CD14-positive monocyte (primary cell): ENCODE data around the gene STKLD1. TPM values are rescaled to one million over a fixed set of nuclear protein-coding genes. Genes with fewer than 3 reads are reported as not detected.
A peak's percentile ranks its signal among the peaks of the same experiment; 100 is the strongest.

Experiments
- DNase-seq, 3 donors: peaks; one replicate each; pipeline ENCODE4 v3.0.0-alpha.2; 2011 to 2022
- H2AFZ ChIP-seq: 2 replicates; pipeline ENCODE4 v1.6.0; 2012; ENCODE audit warnings: mild to moderate bottlenecking, low read depth, low read length, inconsistent platforms; ENCODE audit not compliant: insufficient read depth, poor library complexity, severe bottlenecking
- H3K27ac ChIP-seq, 2 donors: 1 replicate in 1 of 2; 2 replicates in 1 of 2; pipeline ENCODE4 v1.5.1; 2012 to 2013; ENCODE audit warnings: low read length in 2 of 2, control low read depth in 1 of 2, inconsistent platforms in 1 of 2, low read depth in 1 of 2, mild to moderate bottlenecking in 1 of 2
- H3K27me3 ChIP-seq, 2 donors: one replicate each; pipeline versions ENCODE4 v1.6.0 to v1.6.1; 2011 to 2013; ENCODE audit warnings: low read length in 2 of 2; ENCODE audit not compliant: control insufficient read depth in 2 of 2, insufficient read depth in 2 of 2
- H3K36me3 ChIP-seq, 2 donors: replicated peaks in 1 of 2; 1 replicate in 1 of 2; 2 replicates in 1 of 2; pipeline versions ENCODE4 v1.5.1 to v1.6.1; 2012 to 2013; ENCODE audit warnings: low read length in 2 of 2, control low read depth in 1 of 2, inconsistent platforms in 1 of 2, mild to moderate bottlenecking in 1 of 2; ENCODE audit not compliant: insufficient read depth in 2 of 2, control insufficient read depth in 1 of 2
- H3K4me1 ChIP-seq, 2 donors: 1 replicate in 1 of 2; 2 replicates in 1 of 2; pipeline versions ENCODE4 v1.5.1 to v1.6.1; 2012 to 2013; ENCODE audit warnings: low read length in 2 of 2, control low read depth in 1 of 2, inconsistent platforms in 1 of 2, mild to moderate bottlenecking in 1 of 2, moderate library complexity in 1 of 2; ENCODE audit not compliant: insufficient read depth in 2 of 2, control insufficient read depth in 1 of 2
- H3K4me2 ChIP-seq: replicated peaks from 2 replicates; pipeline ENCODE3; 2012; ENCODE audit warnings: low read length, moderate library complexity, mild to moderate bottlenecking; ENCODE audit not compliant: poor library complexity, severe bottlenecking; ENCODE audit errors: extremely low read depth
- H3K4me3 ChIP-seq, 3 experiments: fragments of 200-600 bp in 1 of 3; sonication (generic) in 1 of 3; replicated peaks in 1 of 3; 1 replicate in 2 of 3; 2 replicates in 1 of 3; pipeline ENCODE4 v1.5.1; 2011 to 2013; ENCODE audit warnings: low read length in 3 of 3, mild to moderate bottlenecking in 3 of 3, control low read depth in 2 of 3, low read depth in 2 of 3, inconsistent platforms in 1 of 3, moderate library complexity in 1 of 3
- H3K79me2 ChIP-seq: 2 replicates; pipeline ENCODE4 v1.6.0; 2012; ENCODE audit warnings: mild to moderate bottlenecking, control low read depth, inconsistent platforms, low read length, moderate library complexity; ENCODE audit not compliant: insufficient read depth
- H3K9ac ChIP-seq: 2 replicates; pipeline ENCODE4 v1.6.0; 2017; ENCODE audit warnings: low read length, mild to moderate bottlenecking; ENCODE audit not compliant: insufficient read depth, poor library complexity, severe bottlenecking
- H3K9me3 ChIP-seq, 2 donors: replicated peaks in 1 of 2; 1 replicate in 1 of 2; 2 replicates in 1 of 2; pipeline versions ENCODE4 v1.5.1 to v1.6.1; 2012 to 2013; ENCODE audit warnings: low read length in 2 of 2, control low read depth in 1 of 2; ENCODE audit not compliant: control insufficient read depth in 1 of 2, insufficient read depth in 1 of 2
- H4K20me1 ChIP-seq: 2 replicates; pipeline ENCODE4 v1.6.0; 2012; ENCODE audit warnings: mild to moderate bottlenecking, low read length, control low read depth, moderate library complexity; ENCODE audit not compliant: insufficient read depth
- H3K27ac Mint-ChIP-seq, 7 donors: one replicate each; pipeline ENCODE4 v1.8.0; 2020; ENCODE audit warnings: mild to moderate bottlenecking in 7 of 7, mixed read lengths in 7 of 7, moderate library complexity in 6 of 7, inconsistent platforms in 2 of 7
- H3K27me3 Mint-ChIP-seq, 3 donors: one replicate each; pipeline ENCODE4 v1.8.0; 2021 to 2022; ENCODE audit warnings: low read depth in 3 of 3, mild to moderate bottlenecking in 3 of 3, mixed read lengths in 3 of 3, moderate library complexity in 3 of 3, inconsistent platforms in 1 of 3
- H3K36me3 Mint-ChIP-seq, 2 donors: one replicate each; pipeline ENCODE4 v1.8.0; 2020; ENCODE audit warnings: mixed read lengths in 2 of 2, inconsistent platforms in 1 of 2, mild to moderate bottlenecking in 1 of 2
- H3K4me1 Mint-ChIP-seq: one replicate; pipeline ENCODE4 v1.8.0; 2020; ENCODE audit warnings: mild to moderate bottlenecking, mixed read lengths
- H3K4me3 Mint-ChIP-seq, 2 donors: one replicate each; pipeline ENCODE4 v1.8.0; 2020; ENCODE audit warnings: mild to moderate bottlenecking in 2 of 2, mixed read lengths in 2 of 2, moderate library complexity in 1 of 2
- H3K9me3 Mint-ChIP-seq, 7 donors: one replicate each; pipeline ENCODE4 v1.8.0; 2020 to 2022; ENCODE audit warnings: mixed read lengths in 7 of 7, mild to moderate bottlenecking in 6 of 7, moderate library complexity in 6 of 7, inconsistent platforms in 2 of 7
- CTCF ChIP-seq: fragments of 200-600 bp; IDR thresholded peaks from one replicate; pipeline ENCODE4 v1.8.0; 2022; ENCODE audit warnings: antibody characterized with exemption, mild to moderate bottlenecking
- WGBS: methylation state at CpG from one replicate; pipeline ENCODE4 v1.1.5; 2013; ENCODE audit warnings: missing lambda C conversion rate; ENCODE audit not compliant: insufficient coverage; 5-methylcytosine and 5-hydroxymethylcytosine counted together
- intact Hi-C, 2 donors: fragments of 100-400 bp; cut with micrococcal nuclease; formaldehyde crosslinking; loops; one replicate each; pipeline versions ENCODE4 v1.15.0 to v1.15.1; 2023
- polyA plus RNA-seq, 3 donors: library from polyadenylated mRNA; depleted of rRNA in 1 of 3; unstranded in 2 of 3; stranded (reverse) in 1 of 3; fragments of 300-500 nt in 2 of 3; fragments of >200 nt in 1 of 3; fragmentation: Illumina TruSeq in 2 of 3; gene quantifications; 1 replicate in 2 of 3; 2 replicates in 1 of 3; pipeline ENCODE4 v1.2.3, GENCODE V29; 2012 to 2021

Gene STKLD1
- polyA plus RNA-seq, 3 donors = 0.27 TPM; not detected in 2

- no peak overlapping the region for H3K4me3 Mint-ChIP-seq
- no peak for DNase-seq
- H3K4me2 ChIP-seq = no peak overlapping the region
- H3K27ac ChIP-seq = no peak overlapping the region
- peaks cover 27% of the 10 kb centered on the region for H3K4me1 Mint-ChIP-seq
- H2AFZ ChIP-seq = no peak overlapping the region
- H3K9ac ChIP-seq = no peak overlapping the region
- peaks cover 53 to 67% of the 10 kb centered on the region in 2 donors for H3K36me3 ChIP-seq
- 87% methylated on average over 16 of the region's 21 CpGs for WGBS
- no peak overlapping the region for H3K4me3 ChIP-seq
- H3K27ac Mint-ChIP-seq = peak overlapping the region in 3 of 7 donors; percentile 2 to 35 (median 8)
- no peaks in the 10 kb centered on the region for H3K9me3 ChIP-seq
- peaks cover 60% of the 10 kb centered on the region for H4K20me1 ChIP-seq
- TF ChIP-seq CTCF = no peak
- H3K4me1 ChIP-seq = peaks cover 16 to 21% of the 10 kb centered on the region in 2 donors
- intact Hi-C loops = no loop called here
- H3K9me3 Mint-ChIP-seq = peaks cover 0 to 1% (median 0%) of the 10 kb centered on the region in 7 donors
- H3K27me3 Mint-ChIP-seq = peaks cover 0 to 2% (median 0%) of the 10 kb centered on the region in 3 donors
- peaks cover 27% of the 10 kb centered on the region for H3K79me2 ChIP-seq
- H3K36me3 Mint-ChIP-seq = peaks cover 60 to 68% of the 10 kb centered on the region in 2 donors
- H3K27me3 ChIP-seq = no peaks in the 10 kb centered on the region
Measured at GRCh38 chr9:133360400-133361393, 15.5 kb upstream of the STKLD1 start.

- no peak overlapping the region for H3K4me2 ChIP-seq
- 93% methylated on average over 11 of the region's 13 CpGs for WGBS
- peaks cover 31% of the 10 kb centered on the region for H3K79me2 ChIP-seq
- TF ChIP-seq CTCF = no peak
- peaks cover 62 to 76% of the 10 kb centered on the region in 2 donors for H3K36me3 ChIP-seq
- peaks cover 69% of the 10 kb centered on the region for H4K20me1 ChIP-seq
- peaks cover 0 to 1% (median 0%) of the 10 kb centered on the region in 7 donors for H3K9me3 Mint-ChIP-seq
- DNase-seq = no peak
- peak overlapping the region in 1 of 7 donors; percentile 83 for H3K27ac Mint-ChIP-seq
- no peak overlapping the region for H3K4me3 ChIP-seq
- peaks cover 0 to 2% (median 0%) of the 10 kb centered on the region in 3 donors for H3K27me3 Mint-ChIP-seq
- no peak overlapping the region for H3K4me3 Mint-ChIP-seq
- no peaks in the 10 kb centered on the region for H3K27me3 ChIP-seq
- H3K27ac ChIP-seq = peak overlapping the region in 1 of 2 donors; percentile 26
- H3K9ac ChIP-seq = no peak overlapping the region
- no peak overlapping the region for H2AFZ ChIP-seq
- H3K9me3 ChIP-seq = no peaks in the 10 kb centered on the region
- H3K4me1 ChIP-seq = peaks cover 12 to 16% of the 10 kb centered on the region in 2 donors
- H3K36me3 Mint-ChIP-seq = peaks cover 69 to 77% of the 10 kb centered on the region in 2 donors
- intact Hi-C loops = no loop called here
- H3K4me1 Mint-ChIP-seq = peaks cover 24% of the 10 kb centered on the region
Measured at GRCh38 chr9:133361507-133362092, 14.6 kb upstream of the STKLD1 start.
